CD4-positive, alpha-beta T cell treated with Interleukin-4 for 4 hours (primary cell): ENCODE results near the gene GNRH2.
"Not testable (repeated sequence)": the region's sequence is repeated elsewhere in the genome, so short reads cannot be mapped to it uniquely, and the experiment has no call there.

Source experiments
- DNase-seq: peaks from one replicate; pipeline ENCODE4 v3.0.0-alpha.2; 2020

GNRH2 gene

GRCh38 chr20:3044336-3044965, 1.0 kb downstream of the GNRH2 start:
- DNase-seq: no peak

- DNase-seq: peak; percentile 43
Measured at GRCh38 chr20:3045042-3045815, 1.8 kb downstream of the GNRH2 start.

GRCh38 chr20:3045816-3046676, 2.6 kb downstream of the GNRH2 start, which contains the start of gene MRPS26:
MRPS26 (plus strand) TSS chr20:3046052; CDS start chr20:3046069, 17 bp downstream.
- peak; percentile 71 for DNase-seq

GRCh38 chr20:3046677-3047462, 3.4 kb downstream of the GNRH2 start:
- DNase-seq: no peak

- no peak for DNase-seq
Measured at GRCh38 chr20:3047486-3048419, 4.3 kb downstream of the GNRH2 start.

- no peak for DNase-seq
Measured at GRCh38 chr20:3051385-3052019, 8.1 kb downstream of the GNRH2 start.

- no peak for DNase-seq
Measured at GRCh38 chr20:3059489-3059888, 16.1 kb downstream of the GNRH2 start.

- not testable (repeated sequence) for DNase-seq
Measured at GRCh38 chr20:3064119-3064518, 20.7 kb downstream of the GNRH2 start.

- no peak for DNase-seq
Measured at GRCh38 chr20:3067139-3068014, 24.0 kb downstream of the GNRH2 start.

- no peak for DNase-seq
Measured at GRCh38 chr20:3068075-3068474, 24.7 kb downstream of the GNRH2 start.

- no peak for DNase-seq
Measured at GRCh38 chr20:3068986-3069900, 25.8 kb downstream of the GNRH2 start.

GRCh38 chr20:3070725-3071124, 27.3 kb downstream of the GNRH2 start:
- no peak for DNase-seq

GRCh38 chr20:3071266-3071609, 27.8 kb downstream of the GNRH2 start:
- no peak for DNase-seq

GRCh38 chr20:3071610-3072529, 28.4 kb downstream of the GNRH2 start, which contains the start of gene OXT:
OXT (plus strand) TSS chr20:3071620; CDS start chr20:3071656, 36 bp downstream.
- peak; percentile 77 for DNase-seq

- no peak for DNase-seq
Measured at GRCh38 chr20:3072530-3073250, 29.3 kb downstream of the GNRH2 start.

- DNase-seq: not testable (repeated sequence)
Measured at GRCh38 chr20:3073251-3073643, 29.8 kb downstream of the GNRH2 start.

GRCh38 chr20:3074812-3075211, 31.4 kb downstream of the GNRH2 start:
- no peak for DNase-seq
